ENCODE results near the gene OSBPL10. TPM values are rescaled to one million over a fixed set of nuclear protein-coding genes. Genes with fewer than 3 reads are reported as not detected.

The OSBPL10 gene
- total and polyA plus RNA-seq, 2 of the 8 experiments (the other 6 are each of a cell fraction or from before 2014, with no cell fraction given): 26.2 to 86.7 TPM

- no peak overlapping the region for H2BK120ac ChIP-seq (replicated peaks; ENCODE audit: low read depth, low read length)
- no peaks in the 10 kb centered on the region for H3K4me1 ChIP-seq (replicated peaks in 1 of 4; ENCODE audit: control insufficient read depth in 3 of 4, insufficient read depth in 4 of 4, low read length in 3 of 4)
- H3K9me3 ChIP-seq (ENCODE audit: insufficient read depth in 2 of 2, low read depth in 1 of 2, low read length in 1 of 2): no peaks in the 10 kb centered on the region
- H3K23me2 ChIP-seq (ENCODE audit: low read depth, low read length): no peaks in the 10 kb centered on the region
- H3K18ac ChIP-seq (ENCODE audit: extremely low read depth, low read length): no peak overlapping the region
- H2BK20ac ChIP-seq (ENCODE audit: low read length): no peak overlapping the region
- no peaks in the 10 kb centered on the region for H3K27me3 ChIP-seq (replicated peaks in 1 of 4; ENCODE audit: control insufficient read depth in 3 of 4, extremely low read depth in 1 of 4, insufficient read depth in 3 of 4, low read length in 3 of 4)
- no peaks in the 10 kb centered on the region for H3K79me2 ChIP-seq (ENCODE audit: control insufficient read depth in 1 of 2, insufficient read depth in 2 of 2, low read length in 2 of 2)
- H2BK12ac ChIP-seq (ENCODE audit: low read depth, low read length): no peak overlapping the region
- no peak overlapping the region for H3K4me3 ChIP-seq (ENCODE audit: extremely low read depth in 1 of 4, insufficient read depth in 2 of 4, low read depth in 3 of 4, low read length in 4 of 4)
- no peak overlapping the region for H4K5ac ChIP-seq (ENCODE audit: insufficient read length, low read depth, low read length)
- H3K36me3 ChIP-seq (ENCODE audit: control insufficient read depth in 2 of 4, insufficient read depth in 4 of 4, low read length in 3 of 4): peaks cover 0 to 13% (median 4%) of the 10 kb centered on the region in 4 experiments; a peak in 5 of 8 replicates
- no peak overlapping the region for H4K8ac ChIP-seq (ENCODE audit: extremely low read depth, insufficient read depth, low read length)
- WGBS, 2 experiments (ENCODE audit: extremely low coverage in 1 of 2, insufficient coverage in 1 of 2, insufficient read length in 1 of 2, insufficient replicate concordance in 2 of 2, low coverage in 1 of 2, low lambda C conversion rate in 2 of 2, missing lambda C conversion rate in 1 of 2): 78% methylated on average over 1 of the region's 1 CpG; no CpG with 5 or more reads in 1 of the 2 experiments
- H3K23ac ChIP-seq (ENCODE audit: insufficient read length): no peak overlapping the region
- H3K14ac ChIP-seq (ENCODE audit: insufficient read length): no peak overlapping the region
- H3K4me2 ChIP-seq (ENCODE audit: insufficient read depth in 1 of 2, low read depth in 2 of 2, low read length in 2 of 2): no peak overlapping the region
- H4K91ac ChIP-seq (replicated peaks; ENCODE audit: insufficient read length, low read length): no peak overlapping the region
- H4K20me1 ChIP-seq (replicated peaks in 1 of 2; ENCODE audit: control insufficient read depth in 1 of 2, insufficient read depth in 2 of 2, low read length in 2 of 2): peaks cover 0 to 2% of the 10 kb centered on the region in 2 experiments
- POLR2A ChIA-PET (ENCODE audit: partially characterized antibody): interaction anchor here (0.9 kb wide), 1 partner anchor 9 kb away, joined by 3 read pairs; no protein-coding TSS in a partner anchor
- no peaks in the 10 kb centered on the region; the same call in 1 of the 2 replicates for H3K79me1 ChIP-seq (ENCODE audit: low read depth, low read length)
- H2BK5ac ChIP-seq (ENCODE audit: low read depth, low read length): no peak overlapping the region
- H2BK15ac ChIP-seq (ENCODE audit: low read length): no peak overlapping the region
- FAIRE-seq (no peak), DNase-seq (ENCODE audit: low read depth in 1 of 2, low spot score in 2 of 2) (no peak)
- H3K27ac ChIP-seq (ENCODE audit: low read depth, low read length): no peak overlapping the region
- H2AK5ac ChIP-seq (ENCODE audit: low read depth, low read length): no peak overlapping the region
- H2AFZ ChIP-seq (ENCODE audit: low read length): no peak overlapping the region
- no peak overlapping the region for H3K56ac ChIP-seq (replicated peaks; ENCODE audit: insufficient read length, low read depth, low read length)
- no peak overlapping the region for H3K9ac ChIP-seq (replicated peaks in 1 of 4; ENCODE audit: extremely low read depth in 1 of 4, low read depth in 3 of 4, low read length in 3 of 4)
- H3K4ac ChIP-seq (replicated peaks; ENCODE audit: insufficient read length, low read depth, low read length): no peak overlapping the region
- CTCF ChIA-PET (ENCODE audit: partially characterized antibody): interaction anchor here (0.8 to 1.4 kb wide), 3 partner anchors 25 to 487 kb away, joined by 3 read pairs; no protein-coding TSS in a partner anchor
- no peak for TF ChIP-seq NRF1 (IDR thresholded peaks at IDR 0.05; ENCODE audit: low read depth, low read length)
- no peak for TF ChIP-seq KDM5A (IDR thresholded peaks at IDR 0.05; ENCODE audit: low read length)
- no peak for TF ChIP-seq POU5F1 (IDR thresholded peaks at IDR 0.05; ENCODE audit: low read depth, low read length)
- no peak for TF ChIP-seq MAX (IDR thresholded peaks at IDR 0.05)
- TF ChIP-seq JUND (IDR thresholded peaks at IDR 0.05; ENCODE audit: low read length): no peak
- TF ChIP-seq KDM4A (IDR thresholded peaks at IDR 0.05; ENCODE audit: low read depth, low read length, severe bottlenecking): no peak
- no peak for TF ChIP-seq RFX5 (IDR thresholded peaks at IDR 0.05; ENCODE audit: borderline replicate concordance, low read depth, low read length)
- TF ChIP-seq BCL11A (IDR thresholded peaks at IDR 0.05; ENCODE audit: low read depth in 2 of 2, low read length in 2 of 2): no peak
- TF ChIP-seq CEBPB (IDR thresholded peaks at IDR 0.05; ENCODE audit: low read depth, low read length): no peak
- TF ChIP-seq ZNF274 (IDR thresholded peaks at IDR 0.05; ENCODE audit: borderline replicate concordance, extremely low read depth, low read length): no peak
- TF ChIP-seq HDAC6 (IDR thresholded peaks at IDR 0.05; ENCODE audit: low read depth, low read length): no peak
- no peak for TF ChIP-seq CTBP2 (IDR thresholded peaks at IDR 0.05; ENCODE audit: borderline replicate concordance, insufficient read depth, insufficient read length, low read length)
- no peak for TF ChIP-seq CBX5 (IDR thresholded peaks at IDR 0.05; ENCODE audit: low read depth, low read length)
- TF ChIP-seq SUZ12 (IDR thresholded peaks at IDR 0.05; ENCODE audit: low read length): no peak
Observed at GRCh38 chr3:31670136-31670535, 310.9 kb downstream of the OSBPL10 start.
